ENCODE measurements around the gene TCEA3. TPM values are rescaled to one million over a fixed set of nuclear protein-coding genes. Genes with fewer than 3 reads are reported as not detected.

Gene TCEA3
- total RNA-seq, 4 donors from 2014 or later, result 21.4 to 45.8 (median 26.6) TPM

DNA sequence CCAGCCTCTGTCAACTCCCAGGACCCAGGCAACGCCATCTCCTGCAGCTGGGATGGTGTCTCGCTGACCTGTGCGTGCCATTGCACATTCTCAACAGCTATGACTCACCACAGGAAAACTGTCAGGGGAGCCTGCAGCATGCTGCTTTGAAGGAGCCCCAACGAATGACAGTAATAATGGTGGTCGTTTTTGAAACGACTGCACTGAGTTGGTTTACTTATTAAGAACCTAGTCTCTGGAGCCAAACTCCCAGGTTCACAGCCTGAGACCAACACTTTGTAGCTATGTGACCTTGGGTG is 21.6 kb downstream of the TCEA3 start:
- Histone ChIP-seq H3K4me1 (peaks cover 2 to 48% (median 19%) of the 10 kb centered on the region in 3 donors), H3K36me3 (peaks cover 0 to 52% of the 10 kb centered on the region in 2 donors), H3K27me3 (no peaks in the 10 kb centered on the region), H3K9me3 (no peaks in the 10 kb centered on the region), H3K4me3 (no peak overlapping the region), H3K27ac (peak overlapping the region in 3 of 4 donors; percentile 65 to 79 (median 75))
- ATAC-seq, result no peak
- TF ChIP-seq POLR2A (IDR thresholded peaks at IDR 0.05) (no peak), POLR2AphosphoS5 (IDR thresholded peaks at IDR 0.05) (peak; percentile 25)
- 16% methylated on average over 5 of the region's 6 CpGs; no CpG with 5 or more reads in 1 of the 2 donors for WGBS, 2 donors (ENCODE audit: low coverage in 1 of 2)

DNA sequence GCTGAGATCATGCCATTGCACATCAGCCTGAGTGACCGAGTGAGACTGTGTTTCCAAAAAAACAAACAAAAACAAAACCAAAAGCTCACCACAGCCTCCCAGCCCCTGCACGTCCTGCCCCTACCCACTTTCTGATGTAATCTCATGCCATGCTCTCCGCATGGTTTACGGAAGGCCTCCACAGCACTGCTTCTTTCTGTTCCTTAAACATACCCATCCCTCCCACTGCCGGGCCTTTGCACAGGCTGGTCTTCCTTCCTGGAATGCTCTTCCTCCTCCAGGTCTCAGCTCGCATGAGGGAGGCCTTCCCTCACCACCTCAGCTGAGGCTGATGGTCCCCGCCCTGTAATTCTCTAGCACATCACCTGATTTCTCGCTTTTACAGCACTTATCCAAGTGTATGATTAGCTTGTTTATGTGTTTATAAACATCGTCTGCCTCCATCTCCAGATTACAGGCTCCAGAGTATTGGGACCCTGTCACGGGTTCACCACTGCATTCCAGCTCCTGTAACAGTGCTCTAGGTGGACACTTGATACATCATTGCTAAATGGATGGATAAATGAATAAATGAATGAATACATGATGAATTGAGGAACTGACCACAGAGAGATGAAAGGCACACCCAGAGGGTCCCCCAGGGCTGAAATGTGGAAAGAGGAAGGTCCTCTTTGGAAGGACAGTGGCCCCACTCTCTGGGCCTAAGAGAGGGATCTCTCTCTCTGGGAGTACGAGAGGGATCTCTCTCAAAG is 22.1 kb downstream of the TCEA3 start:
- TF ChIP-seq, protein P1, sequence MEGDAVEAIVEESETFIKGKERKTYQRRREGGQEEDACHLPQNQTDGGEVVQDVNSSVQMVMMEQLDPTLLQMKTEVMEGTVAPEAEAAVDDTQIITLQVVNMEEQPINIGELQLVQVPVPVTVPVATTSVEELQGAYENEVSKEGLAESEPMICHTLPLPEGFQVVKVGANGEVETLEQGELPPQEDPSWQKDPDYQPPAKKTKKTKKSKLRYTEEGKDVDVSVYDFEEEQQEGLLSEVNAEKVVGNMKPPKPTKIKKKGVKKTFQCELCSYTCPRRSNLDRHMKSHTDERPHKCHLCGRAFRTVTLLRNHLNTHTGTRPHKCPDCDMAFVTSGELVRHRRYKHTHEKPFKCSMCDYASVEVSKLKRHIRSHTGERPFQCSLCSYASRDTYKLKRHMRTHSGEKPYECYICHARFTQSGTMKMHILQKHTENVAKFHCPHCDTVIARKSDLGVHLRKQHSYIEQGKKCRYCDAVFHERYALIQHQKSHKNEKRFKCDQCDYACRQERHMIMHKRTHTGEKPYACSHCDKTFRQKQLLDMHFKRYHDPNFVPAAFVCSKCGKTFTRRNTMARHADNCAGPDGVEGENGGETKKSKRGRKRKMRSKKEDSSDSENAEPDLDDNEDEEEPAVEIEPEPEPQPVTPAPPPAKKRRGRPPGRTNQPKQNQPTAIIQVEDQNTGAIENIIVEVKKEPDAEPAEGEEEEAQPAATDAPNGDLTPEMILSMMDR (IDR thresholded peaks at IDR 0.05), result no peak
- TF ChIP-seq POLR2AphosphoS5 (IDR thresholded peaks at IDR 0.05) (no peak), EP300 (IDR thresholded peaks at IDR 0.05) (no peak), POLR2A (IDR thresholded peaks at IDR 0.05) (no peak)
- H3K27me3 ChIP-seq, result no peaks in the 10 kb centered on the region
- H3K4me1 ChIP-seq, result peaks cover 2 to 48% (median 19%) of the 10 kb centered on the region in 3 donors
- H3K36me3 ChIP-seq, result peaks cover 0 to 52% of the 10 kb centered on the region in 2 donors
- WGBS, 2 donors (ENCODE audit: low coverage in 1 of 2), result 69 to 81% methylated on average over 7 to 11 of the region's 11 CpGs
- peak overlapping the region in 3 of 4 donors; percentile 65 to 79 (median 75) for H3K27ac ChIP-seq
- H3K4me3 ChIP-seq, result no peak overlapping the region
- no peak for ATAC-seq
- no peaks in the 10 kb centered on the region for H3K9me3 ChIP-seq

DNA sequence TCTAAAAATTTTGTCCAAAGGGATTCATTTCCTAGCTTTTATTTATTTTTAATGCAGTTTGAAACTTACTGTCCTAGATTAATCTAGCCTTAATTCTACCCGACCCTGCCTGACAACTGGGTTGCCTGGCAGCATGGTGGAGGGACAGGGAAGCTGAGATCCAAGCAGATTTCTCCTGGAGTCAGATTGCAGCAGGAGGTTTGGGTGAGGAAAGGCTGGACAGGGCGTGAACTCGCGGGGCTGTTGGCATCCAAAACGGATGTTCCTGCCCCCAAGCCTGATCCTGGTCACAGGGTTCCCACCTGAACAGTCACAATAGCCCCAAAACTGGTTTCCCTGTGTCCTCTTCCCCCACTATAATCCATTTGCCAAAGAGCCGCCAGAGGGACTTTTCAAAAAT is 23.2 kb downstream of the TCEA3 start:
- H3K4me1 ChIP-seq, result peaks cover 2 to 48% (median 19%) of the 10 kb centered on the region in 3 donors
- H3K4me3 ChIP-seq, result no peak overlapping the region
- TF ChIP-seq POLR2A (IDR thresholded peaks at IDR 0.05) (no peak), EP300 (IDR thresholded peaks at IDR 0.05) (no peak), POLR2AphosphoS5 (IDR thresholded peaks at IDR 0.05) (no peak)
- no peak for ATAC-seq
- H3K27ac ChIP-seq, result peak overlapping the region in 3 of 4 donors; percentile 53 to 79 (median 75)
- H3K9me3 ChIP-seq, result no peaks in the 10 kb centered on the region
- no peaks in the 10 kb centered on the region for H3K27me3 ChIP-seq
- 67 to 83% methylated on average over 1 to 6 of the region's 6 CpGs for WGBS, 2 donors (ENCODE audit: low coverage in 1 of 2)
- peaks cover 0 to 54% of the 10 kb centered on the region in 2 donors for H3K36me3 ChIP-seq

DNA sequence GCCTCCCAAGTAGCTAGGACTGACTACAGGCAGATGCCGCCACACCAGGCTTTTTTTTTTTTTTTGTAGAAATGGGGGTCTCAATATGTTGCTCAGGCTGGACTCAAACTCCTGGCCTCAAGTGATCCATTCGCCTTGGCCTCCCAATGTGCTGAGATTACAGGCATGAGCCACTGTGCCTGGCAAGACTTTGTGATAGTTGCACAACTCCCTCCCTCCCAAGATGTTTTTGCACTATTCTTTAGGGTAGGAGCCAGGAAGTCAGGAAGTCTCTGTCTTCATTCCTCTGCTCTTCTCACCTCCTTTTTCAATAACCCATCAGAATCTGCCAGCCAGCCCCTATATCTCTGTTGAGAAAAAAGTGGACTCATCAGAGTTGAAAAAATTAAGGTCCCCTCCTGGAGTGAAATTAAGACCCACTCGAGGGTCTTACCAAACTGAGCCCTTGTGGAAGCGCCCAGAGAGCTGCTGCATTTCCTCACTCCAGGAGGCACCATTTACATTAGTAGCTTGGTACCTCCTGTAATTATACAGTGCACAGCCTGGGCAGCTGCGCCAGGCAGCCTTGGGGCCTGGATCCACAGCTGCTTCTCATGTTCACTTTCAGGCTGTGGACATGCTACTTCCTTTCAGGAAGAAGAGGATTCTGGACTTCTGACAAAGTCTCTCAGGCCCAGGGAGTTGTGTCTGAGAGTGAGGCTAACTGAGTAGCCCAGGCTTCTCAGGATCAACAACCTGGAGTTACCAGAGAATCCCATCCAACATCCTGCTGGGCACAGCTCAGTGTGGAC is 24.0 kb downstream of the TCEA3 start:
- no peaks in the 10 kb centered on the region for H3K27me3 ChIP-seq
- H3K4me1 ChIP-seq, result peaks cover 2 to 50% (median 21%) of the 10 kb centered on the region in 3 donors
- no peak overlapping the region for H3K4me3 ChIP-seq
- peak; percentile 61 for ATAC-seq
- peaks cover 0 to 55% of the 10 kb centered on the region in 2 donors for H3K36me3 ChIP-seq
- H3K9me3 ChIP-seq, result no peaks in the 10 kb centered on the region
- H3K27ac ChIP-seq, result peak overlapping the region in 3 of 4 donors; percentile 53 to 79 (median 75)
- 65 to 78% methylated on average over 3 of the region's 5 CpGs for WGBS, 2 donors (ENCODE audit: low coverage in 1 of 2)
- no peak for TF ChIP-seq POLR2AphosphoS5 (IDR thresholded peaks at IDR 0.05)
- TF ChIP-seq EP300 (IDR thresholded peaks at IDR 0.05), result no peak
- TF ChIP-seq, protein P1 (IDR thresholded peaks at IDR 0.05), result no peak
- TF ChIP-seq POLR2A (IDR thresholded peaks at IDR 0.05), result no peak

DNA sequence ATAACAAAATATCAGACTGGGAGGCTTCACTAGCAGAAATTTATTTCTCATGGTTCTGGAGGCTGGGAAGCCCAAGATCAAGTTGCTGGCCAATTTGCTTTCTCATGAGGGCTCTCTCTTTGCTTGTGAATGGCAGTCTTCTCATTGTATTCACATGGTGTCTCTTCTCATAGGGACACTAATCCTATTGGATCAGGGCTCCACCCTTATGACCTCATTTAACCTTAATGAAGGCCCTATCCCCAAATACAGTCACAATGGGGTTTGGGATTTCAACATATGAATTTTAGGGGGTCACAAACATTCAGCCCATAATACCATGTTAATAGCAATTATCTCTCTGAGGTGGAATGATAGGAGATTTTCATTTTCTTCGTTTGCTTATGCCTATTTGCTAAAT is 25.3 kb downstream of the TCEA3 start:
- Histone ChIP-seq H3K27me3 (no peaks in the 10 kb centered on the region), H3K4me3 (no peak overlapping the region), H3K27ac (no peak overlapping the region), H3K36me3 (peaks cover 0 to 63% of the 10 kb centered on the region in 2 donors), H3K4me1 (peaks cover 2 to 57% (median 25%) of the 10 kb centered on the region in 3 donors), H3K9me3 (no peaks in the 10 kb centered on the region)
- TF ChIP-seq, protein P1 (IDR thresholded peaks at IDR 0.05), result no peak
- no peak for TF ChIP-seq POLR2A (IDR thresholded peaks at IDR 0.05)
- 80 to 100% methylated on average over 1 of the region's 1 CpG for WGBS, 2 donors (ENCODE audit: low coverage in 1 of 2)
- no peak for ATAC-seq

All from gastroesophageal sphincter (tissue), 4 donors.